HepG2 (cell line): ENCODE data around the gene PRSS8. TPM values are rescaled to one million over a fixed set of nuclear protein-coding genes. Genes with fewer than 3 reads are reported as not detected.

Source experiments
- AKAP8 ChIP-seq: sonication (generic); formaldehyde crosslinking; IDR thresholded peaks from 2 replicates; pipeline ENCODE4 v1.5.1; 2020; ENCODE audit warnings: mild to moderate bottlenecking, missing genetic modification reagents
- BHLHE40 ChIP-seq: IDR thresholded peaks from 2 replicates; pipeline ENCODE4 v1.6.1; 2011; ENCODE audit warnings: low read length, improper control_type of control experiment
- BRD4 ChIP-seq: sonication (generic); formaldehyde crosslinking; IDR thresholded peaks from 2 replicates; pipeline ENCODE4 v1.4.0; 2020; ENCODE audit warnings: missing genetic modification reagents
- HIVEP1 ChIP-seq: sonication (generic); formaldehyde crosslinking; IDR thresholded peaks from 2 replicates; pipeline ENCODE4 v1.4.0; 2020; ENCODE audit warnings: mild to moderate bottlenecking, missing genetic modification reagents
- HMG20B ChIP-seq: conservative IDR thresholded peaks from 2 replicates; pipeline ENCODE4 v1.6.1; 2016; ENCODE audit warnings: missing genetic modification reagents, missing compliant biosample characterization
- NFE2 ChIP-seq: sonication (generic); formaldehyde crosslinking; IDR thresholded peaks from 2 replicates; pipeline ENCODE4 v1.4.0; 2020; ENCODE audit warnings: missing genetic modification reagents
- NRL ChIP-seq: sonication (generic); formaldehyde crosslinking; IDR thresholded peaks from 2 replicates; pipeline ENCODE4 v1.5.0; 2020; ENCODE audit warnings: missing genetic modification reagents, mild to moderate bottlenecking, moderate library complexity, borderline replicate concordance
- RAD21 ChIP-seq: fragments of 450-650 bp; formaldehyde crosslinking; IDR thresholded peaks from 2 replicates; pipeline ENCODE4 v1.5.0; 2020; ENCODE audit warnings: mild to moderate bottlenecking
- ZNF382 ChIP-seq: sonication (generic); formaldehyde crosslinking; IDR thresholded peaks from 2 replicates; pipeline ENCODE4 v1.5.0; 2020; ENCODE audit warnings: missing genetic modification reagents, mild to moderate bottlenecking, borderline replicate concordance
- ZNF530 ChIP-seq: sonication (generic); formaldehyde crosslinking; IDR thresholded peaks from 2 replicates; pipeline ENCODE4 v1.5.0; 2020; ENCODE audit warnings: low read depth, mild to moderate bottlenecking, missing genetic modification reagents
- ZNF558 ChIP-seq: sonication (generic); formaldehyde crosslinking; IDR thresholded peaks from 2 replicates; pipeline ENCODE4 v1.9.0; 2022; ENCODE audit warnings: mild to moderate bottlenecking, missing genetic modification reagents, borderline replicate concordance
- ZNF562 ChIP-seq: sonication (generic); formaldehyde crosslinking; IDR thresholded peaks from 2 replicates; pipeline ENCODE4 v1.8.0; 2022; ENCODE audit warnings: missing genetic modification reagents, borderline replicate concordance
- ZNF616 ChIP-seq: sonication (generic); formaldehyde crosslinking; IDR thresholded peaks from 2 replicates; pipeline ENCODE4 v1.5.0; 2020; ENCODE audit warnings: low read depth, mild to moderate bottlenecking, missing genetic modification reagents
- ZNF75D ChIP-seq: sonication (generic); formaldehyde crosslinking; IDR thresholded peaks from 2 replicates; pipeline ENCODE4 v1.8.1; 2023; ENCODE audit warnings: missing genetic modification reagents, mild to moderate bottlenecking, borderline replicate concordance
- ZUFSP ChIP-seq: sonication (generic); formaldehyde crosslinking; IDR thresholded peaks from 2 replicates; pipeline ENCODE4 v1.9.0; 2021; ENCODE audit warnings: missing genetic modification reagents, mild to moderate bottlenecking, borderline replicate concordance
- polyA plus RNA-seq, 8 experiments: library from polyadenylated mRNA; depleted of rRNA in 3 of 8; stranded (reverse) in 7 of 8; unstranded in 1 of 8; fragments of >200 nt; fragmentation: Illumina TruSeq in 4 of 8; extraction: Trizol in 4 of 8; gene quantifications; 2 replicates each; pipeline versions ENCODE4 v1.2.1 to v1.2.3, GENCODE V29; 2011 to 2016; ENCODE audit warnings: low read depth in 4 of 8, missing spikeins in 1 of 8, mixed read lengths in 1 of 8; ENCODE audit not compliant: insufficient read depth in 1 of 8
- total RNA-seq, 5 experiments: library from RNA; depleted of rRNA; stranded (reverse); fragments of >200 nt; fragmentation: Illumina TruSeq; extraction: Trizol; gene quantifications; 2 replicates each; pipeline ENCODE4 v1.2.3, GENCODE V29; 2016; ENCODE audit warnings: low read depth in 1 of 5
- TF ChIP-seq, protein P1 (sequence below): sonication (generic); formaldehyde crosslinking; IDR thresholded peaks from 2 replicates; pipeline ENCODE4 v1.4.0; 2020; ENCODE audit warnings: missing genetic modification reagents, mild to moderate bottlenecking, borderline replicate concordance
- TF ChIP-seq, protein P2 (sequence below): sonication (generic); formaldehyde crosslinking; IDR thresholded peaks from 2 replicates; pipeline ENCODE4 v1.4.0; 2020; ENCODE audit warnings: mild to moderate bottlenecking, missing genetic modification reagents, borderline replicate concordance
- TF ChIP-seq, protein P3 (sequence below): IDR thresholded peaks from 2 replicates; pipeline ENCODE4 v1.6.1; 2012; ENCODE audit warnings: inconsistent platforms
- TF ChIP-seq, protein P4 (sequence below): sonication (generic); formaldehyde crosslinking; IDR thresholded peaks from 2 replicates; pipeline ENCODE4 v1.4.0; 2020; ENCODE audit warnings: missing genetic modification reagents

The PRSS8 gene
- total and polyA plus RNA-seq, 2 of the 13 experiments (the other 11 are each of a cell fraction or from before 2014, with no cell fraction given), result 2.6 to 7.2 TPM

DNA sequence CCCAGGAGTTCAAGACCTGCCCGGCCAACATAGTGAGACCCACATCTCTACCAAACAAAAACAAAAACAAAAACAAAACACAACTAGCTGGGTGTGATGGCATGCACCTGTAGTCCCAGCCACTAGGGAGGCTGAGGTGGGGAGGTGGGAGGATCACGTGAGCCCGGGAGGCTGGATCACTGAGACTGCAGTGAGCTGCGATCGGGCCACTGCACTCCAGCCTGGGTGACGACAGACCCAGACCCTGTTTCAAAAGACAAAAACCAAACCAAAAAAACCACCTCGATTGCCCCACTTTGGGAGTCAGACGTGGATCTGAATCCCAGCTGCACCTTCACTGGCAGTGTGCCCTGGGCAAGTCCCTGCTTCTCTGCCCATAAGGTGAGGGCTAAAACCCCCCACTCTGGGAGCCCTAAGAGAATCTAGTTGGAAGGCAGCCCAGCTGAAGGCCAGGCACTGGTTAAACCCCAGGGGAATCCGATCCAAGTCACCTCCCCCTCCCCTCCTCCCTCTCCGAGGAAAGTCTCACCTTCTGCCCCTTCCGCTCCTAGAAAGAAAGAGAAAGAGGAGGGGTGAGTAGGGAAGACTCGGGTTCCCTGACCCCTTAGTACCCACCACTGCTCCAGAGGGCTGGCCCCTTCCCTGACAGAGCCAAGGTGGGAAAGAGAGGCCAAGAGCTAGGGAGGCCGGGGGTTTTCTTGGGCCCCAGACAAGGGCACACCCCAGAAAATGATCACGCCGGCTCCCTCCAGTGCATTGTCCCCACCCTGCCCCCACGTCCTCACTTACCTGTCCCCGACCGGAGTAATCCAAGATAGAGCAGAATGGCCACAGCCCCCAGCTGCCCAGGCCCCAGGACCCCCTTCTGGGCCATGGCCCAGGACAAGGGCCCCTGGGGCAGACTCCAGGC lies 647 bp downstream of the PRSS8 start (continued):
- TF ChIP-seq, protein P1, sequence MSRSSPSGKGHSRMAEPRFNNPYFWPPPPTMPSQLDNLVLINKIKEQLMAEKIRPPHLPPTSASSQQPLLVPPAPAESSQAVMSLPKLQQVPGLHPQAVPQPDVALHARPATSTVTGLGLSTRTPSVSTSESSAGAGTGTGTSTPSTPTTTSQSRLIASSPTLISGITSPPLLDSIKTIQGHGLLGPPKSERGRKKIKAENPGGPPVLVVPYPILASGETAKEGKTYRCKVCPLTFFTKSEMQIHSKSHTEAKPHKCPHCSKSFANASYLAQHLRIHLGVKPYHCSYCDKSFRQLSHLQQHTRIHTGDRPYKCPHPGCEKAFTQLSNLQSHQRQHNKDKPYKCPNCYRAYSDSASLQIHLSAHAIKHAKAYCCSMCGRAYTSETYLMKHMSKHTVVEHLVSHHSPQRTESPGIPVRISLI (CRISPR knock-in tag), result no peak
- no peak for TF ChIP-seq ZNF562 (CRISPR knock-in tag)
- TF ChIP-seq, protein P2, sequence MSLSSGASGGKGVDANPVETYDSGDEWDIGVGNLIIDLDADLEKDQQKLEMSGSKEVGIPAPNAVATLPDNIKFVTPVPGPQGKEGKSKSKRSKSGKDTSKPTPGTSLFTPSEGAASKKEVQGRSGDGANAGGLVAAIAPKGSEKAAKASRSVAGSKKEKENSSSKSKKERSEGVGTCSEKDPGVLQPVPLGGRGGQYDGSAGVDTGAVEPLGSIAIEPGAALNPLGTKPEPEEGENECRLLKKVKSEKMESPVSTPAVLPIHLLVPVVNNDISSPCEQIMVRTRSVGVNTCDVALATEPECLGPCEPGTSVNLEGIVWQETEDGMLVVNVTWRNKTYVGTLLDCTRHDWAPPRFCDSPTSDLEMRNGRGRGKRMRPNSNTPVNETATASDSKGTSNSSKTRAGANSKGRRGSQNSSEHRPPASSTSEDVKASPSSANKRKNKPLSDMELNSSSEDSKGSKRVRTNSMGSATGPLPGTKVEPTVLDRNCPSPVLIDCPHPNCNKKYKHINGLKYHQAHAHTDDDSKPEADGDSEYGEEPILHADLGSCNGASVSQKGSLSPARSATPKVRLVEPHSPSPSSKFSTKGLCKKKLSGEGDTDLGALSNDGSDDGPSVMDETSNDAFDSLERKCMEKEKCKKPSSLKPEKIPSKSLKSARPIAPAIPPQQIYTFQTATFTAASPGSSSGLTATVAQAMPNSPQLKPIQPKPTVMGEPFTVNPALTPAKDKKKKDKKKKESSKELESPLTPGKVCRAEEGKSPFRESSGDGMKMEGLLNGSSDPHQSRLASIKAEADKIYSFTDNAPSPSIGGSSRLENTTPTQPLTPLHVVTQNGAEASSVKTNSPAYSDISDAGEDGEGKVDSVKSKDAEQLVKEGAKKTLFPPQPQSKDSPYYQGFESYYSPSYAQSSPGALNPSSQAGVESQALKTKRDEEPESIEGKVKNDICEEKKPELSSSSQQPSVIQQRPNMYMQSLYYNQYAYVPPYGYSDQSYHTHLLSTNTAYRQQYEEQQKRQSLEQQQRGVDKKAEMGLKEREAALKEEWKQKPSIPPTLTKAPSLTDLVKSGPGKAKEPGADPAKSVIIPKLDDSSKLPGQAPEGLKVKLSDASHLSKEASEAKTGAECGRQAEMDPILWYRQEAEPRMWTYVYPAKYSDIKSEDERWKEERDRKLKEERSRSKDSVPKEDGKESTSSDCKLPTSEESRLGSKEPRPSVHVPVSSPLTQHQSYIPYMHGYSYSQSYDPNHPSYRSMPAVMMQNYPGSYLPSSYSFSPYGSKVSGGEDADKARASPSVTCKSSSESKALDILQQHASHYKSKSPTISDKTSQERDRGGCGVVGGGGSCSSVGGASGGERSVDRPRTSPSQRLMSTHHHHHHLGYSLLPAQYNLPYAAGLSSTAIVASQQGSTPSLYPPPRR, result no peak
- TF ChIP-seq ZNF530, result no peak
- no peak for TF ChIP-seq AKAP8 (CRISPR knock-in tag)
- TF ChIP-seq RAD21 (CRISPR knock-in tag), result no peak
- no peak for TF ChIP-seq HMG20B (CRISPR knock-in tag)
- TF ChIP-seq, protein P3, sequence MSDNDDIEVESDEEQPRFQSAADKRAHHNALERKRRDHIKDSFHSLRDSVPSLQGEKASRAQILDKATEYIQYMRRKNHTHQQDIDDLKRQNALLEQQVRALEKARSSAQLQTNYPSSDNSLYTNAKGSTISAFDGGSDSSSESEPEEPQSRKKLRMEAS, result 0 out of 2 replicates have a peak, but pooled peaks have one; percentile 15
- TF ChIP-seq, protein P4, sequence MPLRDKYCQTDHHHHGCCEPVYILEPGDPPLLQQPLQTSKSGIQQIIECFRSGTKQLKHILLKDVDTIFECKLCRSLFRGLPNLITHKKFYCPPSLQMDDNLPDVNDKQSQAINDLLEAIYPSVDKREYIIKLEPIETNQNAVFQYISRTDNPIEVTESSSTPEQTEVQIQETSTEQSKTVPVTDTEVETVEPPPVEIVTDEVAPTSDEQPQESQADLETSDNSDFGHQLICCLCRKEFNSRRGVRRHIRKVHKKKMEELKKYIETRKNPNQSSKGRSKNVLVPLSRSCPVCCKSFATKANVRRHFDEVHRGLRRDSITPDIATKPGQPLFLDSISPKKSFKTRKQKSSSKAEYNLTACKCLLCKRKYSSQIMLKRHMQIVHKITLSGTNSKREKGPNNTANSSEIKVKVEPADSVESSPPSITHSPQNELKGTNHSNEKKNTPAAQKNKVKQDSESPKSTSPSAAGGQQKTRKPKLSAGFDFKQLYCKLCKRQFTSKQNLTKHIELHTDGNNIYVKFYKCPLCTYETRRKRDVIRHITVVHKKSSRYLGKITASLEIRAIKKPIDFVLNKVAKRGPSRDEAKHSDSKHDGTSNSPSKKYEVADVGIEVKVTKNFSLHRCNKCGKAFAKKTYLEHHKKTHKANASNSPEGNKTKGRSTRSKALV (CRISPR knock-in tag), result no peak
- TF ChIP-seq ZNF382 (CRISPR knock-in tag), result no peak
- no peak for TF ChIP-seq ZNF75D
- no peak for TF ChIP-seq ZNF558 (CRISPR knock-in tag)
- no peak for TF ChIP-seq ZNF616
- TF ChIP-seq NRL (CRISPR knock-in tag), result no peak
- no peak for TF ChIP-seq ZUFSP (CRISPR knock-in tag)
- TF ChIP-seq NFE2 (CRISPR knock-in tag), result no peak
- 0 out of 2 replicates have a peak, but pooled peaks have one; percentile 21 for TF ChIP-seq HIVEP1 (CRISPR knock-in tag)
- no peak for TF ChIP-seq BRD4 (CRISPR knock-in tag)
- peak; percentile 87 for TF ChIP-seq BHLHE40
